ENCODE measurements around the gene ZNF302.

DNA sequence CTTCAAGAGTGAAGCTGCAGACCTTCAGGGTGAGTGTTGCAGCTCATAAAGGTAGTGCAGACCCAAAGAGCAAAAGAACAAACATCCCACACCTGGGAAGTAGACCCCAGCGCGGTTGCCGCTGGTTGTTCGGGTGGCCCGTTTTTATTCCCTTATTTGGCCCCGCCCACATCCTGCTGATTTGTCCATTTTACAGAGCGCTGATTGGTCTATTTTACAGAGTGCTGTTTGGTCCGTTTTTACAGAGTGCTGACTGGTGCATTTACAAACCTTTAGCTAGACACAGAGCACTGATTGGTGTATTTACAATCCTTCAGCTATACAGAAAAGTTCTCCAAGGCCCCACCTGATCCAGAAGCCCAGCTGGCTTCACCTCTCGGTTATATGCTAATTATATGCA lies 1.6 kb upstream of the ZNF302 start:
- TF ChIP-seq, protein P1, sequence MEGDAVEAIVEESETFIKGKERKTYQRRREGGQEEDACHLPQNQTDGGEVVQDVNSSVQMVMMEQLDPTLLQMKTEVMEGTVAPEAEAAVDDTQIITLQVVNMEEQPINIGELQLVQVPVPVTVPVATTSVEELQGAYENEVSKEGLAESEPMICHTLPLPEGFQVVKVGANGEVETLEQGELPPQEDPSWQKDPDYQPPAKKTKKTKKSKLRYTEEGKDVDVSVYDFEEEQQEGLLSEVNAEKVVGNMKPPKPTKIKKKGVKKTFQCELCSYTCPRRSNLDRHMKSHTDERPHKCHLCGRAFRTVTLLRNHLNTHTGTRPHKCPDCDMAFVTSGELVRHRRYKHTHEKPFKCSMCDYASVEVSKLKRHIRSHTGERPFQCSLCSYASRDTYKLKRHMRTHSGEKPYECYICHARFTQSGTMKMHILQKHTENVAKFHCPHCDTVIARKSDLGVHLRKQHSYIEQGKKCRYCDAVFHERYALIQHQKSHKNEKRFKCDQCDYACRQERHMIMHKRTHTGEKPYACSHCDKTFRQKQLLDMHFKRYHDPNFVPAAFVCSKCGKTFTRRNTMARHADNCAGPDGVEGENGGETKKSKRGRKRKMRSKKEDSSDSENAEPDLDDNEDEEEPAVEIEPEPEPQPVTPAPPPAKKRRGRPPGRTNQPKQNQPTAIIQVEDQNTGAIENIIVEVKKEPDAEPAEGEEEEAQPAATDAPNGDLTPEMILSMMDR (IDR thresholded peaks at IDR 0.05; ENCODE audit: low read depth, low read length): no peak
- no peak for TF ChIP-seq EZH2phosphoT487 (IDR thresholded peaks at IDR 0.05; ENCODE audit: low read depth)

Data from OCI-LY3 (cell line).